Medulla oblongata (tissue), 1 donor: ENCODE measurements around the gene ST14.
"Not testable (repeated sequence)": the region's sequence is repeated elsewhere in the genome, so short reads cannot be mapped to it uniquely, and the experiment has no call there.

ENCODE experiments used
- DNase-seq: peaks from one replicate; pipeline ENCODE4 v3.0.0-alpha.2; 2015; ENCODE audit errors: extremely low spot score

ST14 gene

GRCh38 chr11:130227373-130227772 is 67.8 kb downstream of the ST14 start:
- DNase-seq = no peak

GRCh38 chr11:130233486-130233885 is 73.9 kb downstream of the ST14 start:
- DNase-seq = not testable (repeated sequence)

- DNase-seq = not testable (repeated sequence)
These were observed 74.3 kb downstream of the ST14 start for GRCh38 chr11:130233888-130234287.

GRCh38 chr11:130234315-130234714 is 74.7 kb downstream of the ST14 start:
- no peak for DNase-seq

- DNase-seq = no peak
These were observed 77.9 kb downstream of the ST14 start for GRCh38 chr11:130237282-130238006.

GRCh38 chr11:130241713-130242112 is 82.1 kb downstream of the ST14 start:
- DNase-seq = no peak

- no peak for DNase-seq
These were observed 84.2 kb downstream of the ST14 start for GRCh38 chr11:130243816-130244215.

- no peak for DNase-seq
These were observed 85.3 kb downstream of the ST14 start for GRCh38 chr11:130244848-130245247.

GRCh38 chr11:130245375-130245774 is 85.8 kb downstream of the ST14 start:
- DNase-seq = not testable (repeated sequence)

GRCh38 chr11:130246270-130246669 is 86.7 kb downstream of the ST14 start:
- DNase-seq = no peak

GRCh38 chr11:130246738-130247137 is 87.2 kb downstream of the ST14 start:
- no peak for DNase-seq

- DNase-seq = no peak
These were observed 87.7 kb downstream of the ST14 start for GRCh38 chr11:130247319-130247718.

GRCh38 chr11:130249371-130249770 is 89.8 kb downstream of the ST14 start:
- DNase-seq = no peak

GRCh38 chr11:130249929-130250328 is 90.3 kb downstream of the ST14 start:
- not testable (repeated sequence) for DNase-seq

GRCh38 chr11:130251763-130252162 is 92.2 kb downstream of the ST14 start:
- DNase-seq = not testable (repeated sequence)
